Measurements from ENCODE around the gene GDF2.

The GDF2 gene

GRCh38 chr10:47372726-47373125 lies 50.5 kb downstream of the GDF2 start:
- Histone ChIP-seq H3K9ac (ENCODE audit: insufficient read length) (no peak overlapping the region), H3K4me3 (no peak overlapping the region), H3K9me3 (ENCODE audit: low read depth, low read length) (no peaks in the 10 kb centered on the region), H3K27ac (no peak overlapping the region), H3K36me3 (ENCODE audit: insufficient read depth, low read length) (no peaks in the 10 kb centered on the region)
- TF ChIP-seq POLR2AphosphoS5 (IDR thresholded peaks at IDR 0.05; ENCODE audit: borderline replicate concordance, low read depth, low read length) = no peak
- no peak for TF ChIP-seq EZH2 (IDR thresholded peaks at IDR 0.05)
- TF ChIP-seq FOXP2 (optimal IDR thresholded peaks at IDR 0.05; ENCODE audit: control extremely low read depth, extremely low read length, insufficient read depth) = no peak
- DNase-seq (ENCODE audit: low read depth, low spot score) = no peak

GRCh38 chr10:47374611-47375536 lies 52.6 kb downstream of the GDF2 start:
- H3K27ac ChIP-seq = no peak overlapping the region
- no peak for TF ChIP-seq FOXP2 (optimal IDR thresholded peaks at IDR 0.05; ENCODE audit: control extremely low read depth, extremely low read length, insufficient read depth)
- TF ChIP-seq POLR2AphosphoS5 (IDR thresholded peaks at IDR 0.05; ENCODE audit: borderline replicate concordance, low read depth, low read length) = no peak
- TF ChIP-seq EZH2 (IDR thresholded peaks at IDR 0.05) = no peak
- H3K4me3 ChIP-seq = no peak overlapping the region

GRCh38 chr10:47376522-47377220 lies 54.4 kb downstream of the GDF2 start:
- no peak overlapping the region for H3K9ac ChIP-seq (ENCODE audit: insufficient read length)
- no peaks in the 10 kb centered on the region for H3K9me3 ChIP-seq (ENCODE audit: low read depth, low read length)
- H3K36me3 ChIP-seq (ENCODE audit: insufficient read depth, low read length) = no peaks in the 10 kb centered on the region
- no peak for DNase-seq (ENCODE audit: low read depth, low spot score)
- H3K4me3 ChIP-seq = no peak overlapping the region
- TF ChIP-seq POLR2AphosphoS5 (IDR thresholded peaks at IDR 0.05; ENCODE audit: borderline replicate concordance, low read depth, low read length) (no peak), FOXP2 (optimal IDR thresholded peaks at IDR 0.05; ENCODE audit: control extremely low read depth, extremely low read length, insufficient read depth) (no peak), EZH2 (IDR thresholded peaks at IDR 0.05) (no peak)
- no peak overlapping the region for H3K27ac ChIP-seq

More at GRCh38 chr10:47374611-47375536, 52.6 kb downstream of the GDF2 start:
- Histone ChIP-seq H3K9ac (ENCODE audit: insufficient read length) (no peak overlapping the region), H3K36me3 (ENCODE audit: insufficient read depth, low read length) (no peaks in the 10 kb centered on the region), H3K9me3 (ENCODE audit: low read depth, low read length) (no peaks in the 10 kb centered on the region)
- DNase-seq (ENCODE audit: low read depth, low spot score) = no peak
